Measurements from ENCODE around the gene TMEM100. TPM values are rescaled to one million over a fixed set of nuclear protein-coding genes. Genes with fewer than 3 reads are reported as not detected.

TMEM100 gene
- total and polyA plus RNA-seq, 2 experiments from 2014 or later: 0.10 to 0.73 TPM

- no peaks in the 10 kb centered on the region for H3K27me3 Mint-ChIP-seq (ENCODE audit: insufficient read depth, low read depth, poor library complexity)
- no peak overlapping the region for H3K4me3 Mint-ChIP-seq
- peaks cover 14% of the 10 kb centered on the region for H3K4me1 ChIP-seq (ENCODE audit: insufficient read depth)
- H3K4me3 ChIP-seq: no peak overlapping the region
- H2AFZ ChIP-seq: no peak overlapping the region
- peaks cover 8% of the 10 kb centered on the region for H3K36me3 Mint-ChIP-seq (ENCODE audit: low read depth)
- peaks cover 3% of the 10 kb centered on the region; the same call in 2 of the 3 replicates for H3K4me1 Mint-ChIP-seq
- no peaks in the 10 kb centered on the region for H3F3A ChIP-seq (replicated peaks; ENCODE audit: low read depth)
- DNase-seq (ENCODE audit: low spot score) (no peak), ATAC-seq (no peak)
- TF ChIP-seq EZH2 (IDR thresholded peaks at IDR 0.05; ENCODE audit: low read depth, unreplicated experiment): no peak
- no peaks in the 10 kb centered on the region for H3K79me2 ChIP-seq (replicated peaks; ENCODE audit: insufficient read depth)
- H3K36me3 ChIP-seq (ENCODE audit: insufficient read depth): no peaks in the 10 kb centered on the region
- no peak overlapping the region for H3K27ac ChIP-seq (ENCODE audit: low read depth)
- H3K9me2 ChIP-seq (ENCODE audit: insufficient read depth): peaks cover 4% of the 10 kb centered on the region; the same call in 1 of the 2 replicates
- peaks cover 15% of the 10 kb centered on the region for H3K9me3 Mint-ChIP-seq
- H3K4me2 ChIP-seq: no peak overlapping the region
- no peaks in the 10 kb centered on the region for H4K20me1 ChIP-seq (replicated peaks; ENCODE audit: insufficient read depth)
- no peak overlapping the region for H3K27ac Mint-ChIP-seq
- H3K27me3 ChIP-seq (ENCODE audit: insufficient read depth): no peaks in the 10 kb centered on the region
Measured at GRCh38 chr17:55691666-55692065, 31.0 kb downstream of the TMEM100 start.

DNA sequence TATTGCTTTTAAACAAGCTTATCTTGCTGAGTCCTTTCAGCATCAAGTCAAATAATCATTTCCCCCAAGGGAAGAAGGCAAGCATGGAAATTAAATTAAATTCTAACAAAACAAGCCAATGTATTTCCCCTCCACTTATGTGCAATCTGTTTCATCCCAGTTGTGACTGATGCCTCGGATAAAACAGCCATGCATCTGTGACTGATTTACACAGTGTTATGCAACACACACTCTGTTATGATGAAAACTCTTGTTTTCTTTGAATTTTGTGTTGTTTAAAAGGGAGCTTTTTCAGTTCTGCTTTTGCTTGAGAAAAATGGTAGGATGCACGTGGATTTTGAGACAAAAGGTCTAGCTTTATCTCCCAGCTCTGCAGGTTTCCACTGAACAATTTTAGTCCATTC, 32.6 kb downstream of the TMEM100 start:
- no peak for ATAC-seq
- TF ChIP-seq, protein P1, sequence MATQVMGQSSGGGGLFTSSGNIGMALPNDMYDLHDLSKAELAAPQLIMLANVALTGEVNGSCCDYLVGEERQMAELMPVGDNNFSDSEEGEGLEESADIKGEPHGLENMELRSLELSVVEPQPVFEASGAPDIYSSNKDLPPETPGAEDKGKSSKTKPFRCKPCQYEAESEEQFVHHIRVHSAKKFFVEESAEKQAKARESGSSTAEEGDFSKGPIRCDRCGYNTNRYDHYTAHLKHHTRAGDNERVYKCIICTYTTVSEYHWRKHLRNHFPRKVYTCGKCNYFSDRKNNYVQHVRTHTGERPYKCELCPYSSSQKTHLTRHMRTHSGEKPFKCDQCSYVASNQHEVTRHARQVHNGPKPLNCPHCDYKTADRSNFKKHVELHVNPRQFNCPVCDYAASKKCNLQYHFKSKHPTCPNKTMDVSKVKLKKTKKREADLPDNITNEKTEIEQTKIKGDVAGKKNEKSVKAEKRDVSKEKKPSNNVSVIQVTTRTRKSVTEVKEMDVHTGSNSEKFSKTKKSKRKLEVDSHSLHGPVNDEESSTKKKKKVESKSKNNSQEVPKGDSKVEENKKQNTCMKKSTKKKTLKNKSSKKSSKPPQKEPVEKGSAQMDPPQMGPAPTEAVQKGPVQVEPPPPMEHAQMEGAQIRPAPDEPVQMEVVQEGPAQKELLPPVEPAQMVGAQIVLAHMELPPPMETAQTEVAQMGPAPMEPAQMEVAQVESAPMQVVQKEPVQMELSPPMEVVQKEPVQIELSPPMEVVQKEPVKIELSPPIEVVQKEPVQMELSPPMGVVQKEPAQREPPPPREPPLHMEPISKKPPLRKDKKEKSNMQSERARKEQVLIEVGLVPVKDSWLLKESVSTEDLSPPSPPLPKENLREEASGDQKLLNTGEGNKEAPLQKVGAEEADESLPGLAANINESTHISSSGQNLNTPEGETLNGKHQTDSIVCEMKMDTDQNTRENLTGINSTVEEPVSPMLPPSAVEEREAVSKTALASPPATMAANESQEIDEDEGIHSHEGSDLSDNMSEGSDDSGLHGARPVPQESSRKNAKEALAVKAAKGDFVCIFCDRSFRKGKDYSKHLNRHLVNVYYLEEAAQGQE (IDR thresholded peaks at IDR 0.05; ENCODE audit: unreplicated experiment): no peak
- TF ChIP-seq POLR2AphosphoS5 (IDR thresholded peaks at IDR 0.05; ENCODE audit: low read depth) (no peak), JUNB (IDR thresholded peaks at IDR 0.05; ENCODE audit: unreplicated experiment) (no peak), CREB1 (CRISPR knock-in tag; IDR thresholded peaks at IDR 0.05; ENCODE audit: low read depth) (no peak), NANOG (IDR thresholded peaks at IDR 0.05; ENCODE audit: borderline replicate concordance) (no peak), STAT1 (IDR thresholded peaks at IDR 0.05; ENCODE audit: unreplicated experiment) (no peak), EZH2phosphoT487 (IDR thresholded peaks at IDR 0.05; ENCODE audit: unreplicated experiment) (no peak), EZH2 (IDR thresholded peaks at IDR 0.05; ENCODE audit: low read depth, unreplicated experiment) (no peak), ZNF114 (CRISPR knock-in tag; IDR thresholded peaks at IDR 0.05) (no peak), ZNF462 (CRISPR knock-in tag; IDR thresholded peaks at IDR 0.05) (no peak)
- TF ChIP-seq, protein P2, sequence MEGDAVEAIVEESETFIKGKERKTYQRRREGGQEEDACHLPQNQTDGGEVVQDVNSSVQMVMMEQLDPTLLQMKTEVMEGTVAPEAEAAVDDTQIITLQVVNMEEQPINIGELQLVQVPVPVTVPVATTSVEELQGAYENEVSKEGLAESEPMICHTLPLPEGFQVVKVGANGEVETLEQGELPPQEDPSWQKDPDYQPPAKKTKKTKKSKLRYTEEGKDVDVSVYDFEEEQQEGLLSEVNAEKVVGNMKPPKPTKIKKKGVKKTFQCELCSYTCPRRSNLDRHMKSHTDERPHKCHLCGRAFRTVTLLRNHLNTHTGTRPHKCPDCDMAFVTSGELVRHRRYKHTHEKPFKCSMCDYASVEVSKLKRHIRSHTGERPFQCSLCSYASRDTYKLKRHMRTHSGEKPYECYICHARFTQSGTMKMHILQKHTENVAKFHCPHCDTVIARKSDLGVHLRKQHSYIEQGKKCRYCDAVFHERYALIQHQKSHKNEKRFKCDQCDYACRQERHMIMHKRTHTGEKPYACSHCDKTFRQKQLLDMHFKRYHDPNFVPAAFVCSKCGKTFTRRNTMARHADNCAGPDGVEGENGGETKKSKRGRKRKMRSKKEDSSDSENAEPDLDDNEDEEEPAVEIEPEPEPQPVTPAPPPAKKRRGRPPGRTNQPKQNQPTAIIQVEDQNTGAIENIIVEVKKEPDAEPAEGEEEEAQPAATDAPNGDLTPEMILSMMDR (conservative IDR thresholded peaks at IDR 0.05; ENCODE audit: low read depth in 2 of 2): no peak

More for the DNA sequence above, 32.6 kb downstream of the TMEM100 start:
- no peaks in the 10 kb centered on the region for H3K36me3 ChIP-seq (ENCODE audit: insufficient read depth)
- H3K9me3 Mint-ChIP-seq: peaks cover 24% of the 10 kb centered on the region
- no peak overlapping the region for H3K4me2 ChIP-seq
- no peak overlapping the region for H3K4me3 ChIP-seq
- peaks cover 2% of the 10 kb centered on the region; the same call in 2 of the 3 replicates for H3K4me1 Mint-ChIP-seq
- no peaks in the 10 kb centered on the region for H3K27me3 Mint-ChIP-seq (ENCODE audit: insufficient read depth, low read depth, poor library complexity)
- no peaks in the 10 kb centered on the region for H3F3A ChIP-seq (replicated peaks; ENCODE audit: low read depth)
- no peaks in the 10 kb centered on the region for H3K79me2 ChIP-seq (replicated peaks; ENCODE audit: insufficient read depth)
- H3K27me3 ChIP-seq (ENCODE audit: insufficient read depth): no peaks in the 10 kb centered on the region
- H2AFZ ChIP-seq: no peak overlapping the region
- no peak overlapping the region for H3K27ac ChIP-seq (ENCODE audit: low read depth)
- no peak overlapping the region for H3K27ac Mint-ChIP-seq
- DNase-seq (ENCODE audit: low spot score): no peak
- no peak overlapping the region for H3K4me3 Mint-ChIP-seq
- peaks cover 14% of the 10 kb centered on the region for H3K4me1 ChIP-seq (ENCODE audit: insufficient read depth)
- H3K36me3 Mint-ChIP-seq (ENCODE audit: low read depth): peaks cover 12% of the 10 kb centered on the region
- peaks cover 7% of the 10 kb centered on the region; the same call in 1 of the 2 replicates for H3K9me2 ChIP-seq (ENCODE audit: insufficient read depth)
- no peaks in the 10 kb centered on the region for H4K20me1 ChIP-seq (replicated peaks; ENCODE audit: insufficient read depth)
